HCT116 (cell line): Measurements from ENCODE around the gene SLC38A9. TPM values are rescaled to one million over a fixed set of nuclear protein-coding genes. Genes with fewer than 3 reads are reported as not detected.
"Not testable (repeated sequence)": the region's sequence is repeated elsewhere in the genome, so short reads cannot be mapped to it uniquely, and the experiment has no call there.

ENCODE experiments used
- ATAC-seq: fragments of 200-7000 bp; cut with Tn5 transposase; 2 replicates; pipeline ENCODE4 v1.9.1; 2020; ENCODE audit warnings: mild to moderate bottlenecking, moderate library complexity
- BruUV-seq: library from RNA; stranded (reverse); fragments of 400-500 nt; replicated peaks from 2 replicates; lab custom pipeline; 2021; lab: Mats Ljungman, UMichigan
- CTCF ChIA-PET: fragments of 300-600 bp; sonication (Branson Sonifier 250); formaldehyde crosslinking; loops from one replicate; lab custom pipeline; 2021; ENCODE audit warnings: antibody characterized with exemption; lab: Charles Lee
- POLR2A ChIA-PET: fragments of 300-600, 350-600 bp; sonication (Branson Sonifier 250); formaldehyde crosslinking; loops from one replicate; lab custom pipeline; 2021; ENCODE audit warnings: antibody characterized with exemption; lab: Charles Lee
- RAD21 ChIA-PET, 2 experiments: fragments of 300-600 bp; sonication (Branson Sonifier 250); formaldehyde crosslinking; loops; one replicate each; lab custom pipeline; 2023; ENCODE audit warnings: low total read pairs in 2 of 2; ENCODE audit not compliant: uncharacterized antibody in 2 of 2, unreplicated experiment in 2 of 2, low non-redundant PET in 1 of 2; lab: Charles Lee
- DNase-seq: peaks from one replicate; pipeline ENCODE4 v3.0.0-alpha.2; 2010; ENCODE audit warnings: low read depth, low spot score
- H2AFZ ChIP-seq: fragments of 200-600 bp; shearing (Covaris generic), sonication (generic); 2 replicates; pipeline ENCODE4 v1.6.1; 2017; ENCODE audit warnings: low read depth, mixed run types, mixed read lengths, antibody characterized with exemption, low read length; ENCODE audit not compliant: poor library complexity, severe bottlenecking
- H3K27ac ChIP-seq: 2 replicates; pipeline ENCODE4 v1.5.1; 2012; ENCODE audit warnings: low read depth, low read length
- H3K27me3 ChIP-seq: fragments of 200-600 bp; sonication (generic); 2 replicates; pipeline ENCODE4 v1.6.1; 2016; ENCODE audit warnings: mixed run types, low read length, mixed read lengths; ENCODE audit not compliant: insufficient read depth
- H3K36me3 ChIP-seq, 2 experiments: fragments of 200-500 bp in 1 of 2; fragments of 200-600 bp in 1 of 2; sonication (Bioruptor generic) in 1 of 2; sonication (generic) in 1 of 2; 2 replicates each; pipeline versions ENCODE4 v1.5.1 to v1.6.1; 2014 to 2016; ENCODE audit warnings: low read length in 2 of 2, inconsistent platforms in 1 of 2, mixed read lengths in 1 of 2, mixed run types in 1 of 2; ENCODE audit not compliant: insufficient read depth in 2 of 2, control insufficient read depth in 1 of 2
- H3K4me1 ChIP-seq, 2 experiments: fragments of 200-600 bp in 1 of 2; sonication (generic) in 1 of 2; 2 replicates each; pipeline versions ENCODE4 v1.5.1 to v1.6.1; 2012 to 2017; ENCODE audit warnings: low read length in 2 of 2, inconsistent platforms in 1 of 2, mild to moderate bottlenecking in 1 of 2, mixed read lengths in 1 of 2, mixed run types in 1 of 2, moderate library complexity in 1 of 2; ENCODE audit not compliant: insufficient read depth in 2 of 2, control insufficient read depth in 1 of 2
- H3K4me2 ChIP-seq: fragments of 200-600 bp; sonication (generic); 2 replicates; pipeline ENCODE4 v1.6.1; 2017; ENCODE audit warnings: mixed run types, low read length, mixed read lengths
- H3K4me3 ChIP-seq, 2 experiments: fragments of 200-600 bp in 1 of 2; sonication (generic) in 1 of 2; replicated peaks in 1 of 2; 2 replicates each; pipeline ENCODE4 v1.5.1; 2011 to 2016; ENCODE audit warnings: low read length in 2 of 2, control low read depth in 1 of 2, low read depth in 1 of 2, mild to moderate bottlenecking in 1 of 2, mixed read lengths in 1 of 2, mixed run types in 1 of 2
- H3K79me2 ChIP-seq: fragments of 200-600 bp; sonication (generic); 2 replicates; pipeline ENCODE4 v1.6.1; 2017; ENCODE audit warnings: mild to moderate bottlenecking, mixed run types, low read length, moderate library complexity, mixed read lengths; ENCODE audit not compliant: insufficient read depth
- H3K9ac ChIP-seq: fragments of 200-600 bp; sonication (generic); 2 replicates; pipeline ENCODE4 v1.6.1; 2016; ENCODE audit warnings: low read length, mixed read lengths
- H3K9me2 ChIP-seq: fragments of 200-600 bp; sonication (generic), shearing (Covaris generic); 2 replicates; pipeline ENCODE4 v1.6.1; 2017; ENCODE audit warnings: mixed run types, mild to moderate bottlenecking, moderate library complexity; ENCODE audit not compliant: insufficient read depth
- H3K9me3 ChIP-seq, 2 experiments: fragments of 200-500 bp in 1 of 2; fragments of 200-600 bp in 1 of 2; sonication (Bioruptor generic) in 1 of 2; sonication (generic) in 1 of 2; 2 replicates each; pipeline ENCODE4 v1.6.1; 2014 to 2017; ENCODE audit warnings: low read length in 2 of 2, mixed read lengths in 2 of 2, inconsistent platforms in 1 of 2, low read depth in 1 of 2, mild to moderate bottlenecking in 1 of 2, mixed run types in 1 of 2, moderate library complexity in 1 of 2; ENCODE audit not compliant: control insufficient read depth in 1 of 2, insufficient read depth in 1 of 2
- H4K20me1 ChIP-seq: fragments of 200-600 bp; sonication (generic), shearing (Covaris generic); 2 replicates; pipeline ENCODE4 v1.6.1; 2017; ENCODE audit warnings: mixed run types, mild to moderate bottlenecking, moderate library complexity; ENCODE audit not compliant: insufficient read depth
- EGR1 ChIP-seq: IDR thresholded peaks from 2 replicates; pipeline ENCODE4 v1.6.1; 2012; ENCODE audit warnings: low read depth
- ELF1 ChIP-seq: IDR thresholded peaks from 2 replicates; pipeline ENCODE4 v1.6.1; 2012; ENCODE audit warnings: low read depth, borderline replicate concordance
- EZH2phosphoT487 ChIP-seq: fragments of 200-600 bp; IDR thresholded peaks from 2 replicates; pipeline ENCODE4 v1.6.1; 2018; ENCODE audit warnings: antibody characterized with exemption, borderline replicate concordance
- JUND ChIP-seq: IDR thresholded peaks from 2 replicates; pipeline ENCODE4 v1.6.1; 2012
- POLR2A ChIP-seq: IDR thresholded peaks from 2 replicates; pipeline ENCODE4 v1.7.0; 2011; ENCODE audit warnings: borderline replicate concordance; ENCODE audit not compliant: insufficient read depth, insufficient read length; ENCODE audit errors: extremely low read depth
- SP1 ChIP-seq: IDR thresholded peaks from 2 replicates; pipeline ENCODE4 v1.6.1; 2012; ENCODE audit warnings: low read depth
- SRF ChIP-seq: IDR thresholded peaks from 2 replicates; pipeline ENCODE4 v1.6.1; 2012; ENCODE audit warnings: low read depth
- TCF7L2 ChIP-seq: IDR thresholded peaks from 2 replicates; pipeline ENCODE4 v1.7.0; 2011; ENCODE audit warnings: borderline replicate concordance, inconsistent platforms; ENCODE audit not compliant: insufficient read depth, insufficient read length; ENCODE audit errors: extremely low read depth
- YY1 ChIP-seq: IDR thresholded peaks from 2 replicates; pipeline ENCODE4 v1.6.1; 2011; ENCODE audit warnings: low read length, low read depth, moderate library complexity, mild to moderate bottlenecking; ENCODE audit not compliant: insufficient replicate concordance; ENCODE audit errors: extremely low read depth
- intact Hi-C: fragments of 100-400 bp; cut with micrococcal nuclease; formaldehyde crosslinking; loops from 2 replicates; pipeline ENCODE4 v1.10.0; 2022
- total RNA-seq: library from RNA; stranded (reverse); gene quantifications from one replicate; pipeline ENCODE4 v1.2.1, GENCODE V29; 2021; ENCODE audit not compliant: unreplicated experiment
- TF ChIP-seq, protein P1 (sequence below): IDR thresholded peaks from 2 replicates; pipeline ENCODE4 v1.6.1; 2011; ENCODE audit warnings: mild to moderate bottlenecking, low read length, moderate library complexity; ENCODE audit not compliant: insufficient replicate concordance; ENCODE audit errors: extremely low read depth
- TF ChIP-seq, protein P2 (sequence below): IDR thresholded peaks from 2 replicates; pipeline ENCODE4 v1.6.1; 2012

SLC38A9 gene
- total RNA-seq, 1 experiment from 2014 or later, result 12.6 TPM

DNA sequence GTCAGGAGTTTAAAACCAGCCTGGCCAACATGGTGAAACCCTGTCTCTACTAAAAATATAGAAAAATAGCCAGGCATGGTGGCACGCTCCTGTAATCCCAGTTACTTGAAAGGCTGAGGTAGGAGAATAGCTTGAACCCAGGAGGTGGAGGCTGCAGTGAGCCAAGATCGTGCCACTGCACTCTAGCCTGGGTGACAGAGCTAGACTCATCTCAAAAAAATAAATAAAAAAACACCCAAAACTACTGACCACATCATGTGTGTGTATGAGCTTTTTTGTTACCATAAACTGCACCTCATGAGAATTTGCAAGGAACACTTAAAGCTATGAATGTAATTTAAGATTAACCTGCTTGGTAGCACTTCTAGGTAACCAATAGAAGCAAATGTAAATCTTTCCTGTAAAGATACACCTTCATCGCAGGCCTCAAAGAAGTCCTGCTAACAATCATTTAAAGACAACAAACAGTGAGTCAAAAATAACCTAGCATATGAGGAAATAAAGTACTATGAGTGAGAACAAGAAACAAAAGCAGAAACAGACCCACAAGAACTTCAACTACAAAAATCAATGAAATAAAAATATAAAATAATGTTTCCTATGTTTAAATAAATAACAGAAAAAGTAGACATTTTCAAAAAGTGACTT is 13.0 kb downstream of the SLC38A9 start:
- Histone ChIP-seq H3K27ac (no peak overlapping the region), H3K9ac (no peak overlapping the region), H3K4me2 (no peak overlapping the region), H4K20me1 (no peaks in the 10 kb centered on the region), H3K4me3 (no peak overlapping the region), H3K9me3 (no peaks in the 10 kb centered on the region), H3K9me2 (no peaks in the 10 kb centered on the region), H3K27me3 (no peaks in the 10 kb centered on the region), H3K79me2 (no peaks in the 10 kb centered on the region), H2AFZ (no peak overlapping the region), H3K4me1 (no peaks in the 10 kb centered on the region), H3K36me3 (no peaks in the 10 kb centered on the region)
- ChIA-PET CTCF (no interaction called here), POLR2A (no interaction called here), RAD21 (no interaction called here)
- no peak for ATAC-seq
- BruUV-seq, result no TSS peak
- no peak for DNase-seq
- intact Hi-C loops, result no loop called here
- TF ChIP-seq, protein P1, sequence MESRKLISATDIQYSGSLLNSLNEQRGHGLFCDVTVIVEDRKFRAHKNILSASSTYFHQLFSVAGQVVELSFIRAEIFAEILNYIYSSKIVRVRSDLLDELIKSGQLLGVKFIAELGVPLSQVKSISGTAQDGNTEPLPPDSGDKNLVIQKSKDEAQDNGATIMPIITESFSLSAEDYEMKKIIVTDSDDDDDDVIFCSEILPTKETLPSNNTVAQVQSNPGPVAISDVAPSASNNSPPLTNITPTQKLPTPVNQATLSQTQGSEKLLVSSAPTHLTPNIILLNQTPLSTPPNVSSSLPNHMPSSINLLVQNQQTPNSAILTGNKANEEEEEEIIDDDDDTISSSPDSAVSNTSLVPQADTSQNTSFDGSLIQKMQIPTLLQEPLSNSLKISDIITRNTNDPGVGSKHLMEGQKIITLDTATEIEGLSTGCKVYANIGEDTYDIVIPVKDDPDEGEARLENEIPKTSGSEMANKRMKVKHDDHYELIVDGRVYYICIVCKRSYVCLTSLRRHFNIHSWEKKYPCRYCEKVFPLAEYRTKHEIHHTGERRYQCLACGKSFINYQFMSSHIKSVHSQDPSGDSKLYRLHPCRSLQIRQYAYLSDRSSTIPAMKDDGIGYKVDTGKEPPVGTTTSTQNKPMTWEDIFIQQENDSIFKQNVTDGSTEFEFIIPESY, result no peak
- TF ChIP-seq JUND (no peak), POLR2A (no peak), ELF1 (no peak), TCF7L2 (no peak), EZH2phosphoT487 (no peak), SP1 (no peak), EGR1 (no peak), YY1 (no peak), SRF (no peak)
- TF ChIP-seq, protein P2, sequence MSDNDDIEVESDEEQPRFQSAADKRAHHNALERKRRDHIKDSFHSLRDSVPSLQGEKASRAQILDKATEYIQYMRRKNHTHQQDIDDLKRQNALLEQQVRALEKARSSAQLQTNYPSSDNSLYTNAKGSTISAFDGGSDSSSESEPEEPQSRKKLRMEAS, result no peak

DNA sequence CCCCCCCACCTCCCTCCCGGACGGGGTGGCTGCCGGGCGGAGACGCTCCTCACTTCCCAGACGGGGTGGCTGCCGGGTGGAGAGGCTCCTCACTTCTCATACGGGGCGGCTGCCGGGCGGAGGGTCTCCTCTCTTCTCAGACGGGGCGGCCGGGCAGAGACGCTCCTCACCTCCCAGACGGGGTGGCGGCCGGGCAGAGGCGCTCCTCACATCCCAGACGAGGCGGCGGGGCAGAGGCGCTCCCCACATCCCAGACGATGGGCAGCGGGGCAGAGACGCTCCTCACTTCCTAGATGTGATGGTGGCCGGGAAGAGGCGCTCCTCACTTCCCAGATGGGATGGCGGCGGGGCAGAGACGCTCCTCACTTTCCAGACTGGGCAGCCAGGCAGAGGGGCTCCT is 15.4 kb downstream of the SLC38A9 start:
- DNase-seq, ATAC-seq, H3K4me3 ChIP-seq, H3K9ac ChIP-seq, RAD21 ChIA-PET, H3K27me3 ChIP-seq, CTCF ChIA-PET, BruUV-seq, H3K4me1 ChIP-seq, H3K9me2 ChIP-seq, POLR2A ChIA-PET, H2AFZ ChIP-seq, H4K20me1 ChIP-seq, H3K36me3 ChIP-seq, H3K27ac ChIP-seq, intact Hi-C loops, H3K79me2 ChIP-seq, H3K4me2 ChIP-seq, H3K9me3 ChIP-seq: not testable (repeated sequence)
